ENCODE measurements around the gene DCAF7.

DCAF7 gene

GRCh38 chr17:63588797-63589196 lies 38.5 kb downstream of the DCAF7 start:
- DNase-seq (ENCODE audit: low spot score): no peak

- DNase-seq (ENCODE audit: low spot score): no peak
Measured at GRCh38 chr17:63589646-63590045, 39.4 kb downstream of the DCAF7 start.

DNA sequence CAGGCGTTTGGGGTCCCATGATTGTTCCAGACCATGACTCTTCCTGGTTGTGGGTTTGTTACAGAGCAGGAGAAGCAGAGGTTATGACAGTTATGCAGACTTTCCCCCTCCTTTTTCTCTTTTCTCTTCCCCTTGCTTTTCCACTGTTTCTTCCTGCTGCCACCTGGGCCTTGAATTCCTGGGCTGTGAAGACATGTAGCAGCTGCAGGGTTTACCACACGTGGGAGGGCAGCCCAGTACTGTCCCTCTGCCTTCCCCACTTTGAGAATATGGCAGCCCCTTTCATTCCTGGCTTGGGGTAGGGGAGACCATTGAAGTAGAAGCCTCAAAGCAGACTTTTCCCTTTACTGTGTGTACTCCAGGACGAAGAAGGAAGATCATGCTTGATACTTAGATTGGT lies 42.5 kb downstream of the DCAF7 start:
- no peak for DNase-seq (ENCODE audit: low spot score)

- no peak for DNase-seq (ENCODE audit: low spot score)
Measured at GRCh38 chr17:63595132-63595531, 44.9 kb downstream of the DCAF7 start.

DNA sequence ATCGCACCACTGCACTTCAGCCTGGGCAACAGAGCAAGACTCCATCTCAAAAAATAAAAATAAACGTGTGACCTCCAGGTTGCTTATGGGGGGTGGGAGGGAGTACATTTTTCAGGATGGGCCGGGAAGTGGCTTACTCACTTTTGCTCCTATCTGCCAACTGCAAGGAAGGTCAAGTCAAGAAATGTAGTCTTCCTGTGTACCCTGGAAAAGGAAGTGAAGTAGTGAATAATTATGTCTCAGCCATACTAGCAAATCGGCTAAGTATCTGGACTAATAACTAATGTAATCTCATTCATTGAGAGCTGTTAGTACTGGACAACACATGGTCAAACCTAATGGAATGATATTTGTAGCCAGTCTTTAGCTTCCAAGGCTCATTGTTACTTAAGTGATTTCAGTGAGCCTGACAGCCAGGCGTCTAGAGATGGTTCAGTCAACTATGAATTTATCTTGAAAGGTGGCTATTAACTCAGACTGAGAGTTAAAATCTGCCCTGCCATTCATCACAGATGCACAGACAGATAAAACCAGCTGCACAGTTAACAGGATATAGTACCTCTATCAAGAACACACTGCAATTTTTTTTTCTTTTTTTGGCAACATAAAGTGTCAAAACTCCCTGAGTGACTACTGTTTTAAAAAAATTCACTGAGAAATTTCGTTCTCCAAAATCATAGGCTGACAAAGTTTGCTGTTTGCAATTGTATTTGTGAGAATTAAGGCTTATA lies 46.7 kb downstream of the DCAF7 start:
- DNase-seq (ENCODE audit: low spot score): no peak

DNA sequence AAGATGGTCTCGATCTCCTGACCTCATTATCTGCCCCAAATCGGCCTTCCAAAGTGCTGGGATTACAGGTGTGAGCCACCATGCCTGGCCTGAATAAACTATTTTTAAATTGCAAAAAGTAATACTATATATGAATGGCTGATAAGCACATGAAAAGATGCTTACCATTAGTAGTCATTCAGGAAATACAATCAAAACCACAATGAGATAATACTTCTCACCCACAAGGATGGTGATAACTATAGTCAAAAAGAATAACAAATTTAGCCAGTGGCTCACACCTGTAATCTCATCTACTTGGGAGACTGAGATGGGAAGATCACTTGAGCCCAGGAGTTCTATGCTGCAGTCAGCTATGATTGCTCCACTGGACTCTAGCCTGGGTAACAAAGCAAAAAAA lies 48.0 kb downstream of the DCAF7 start:
- DNase-seq (ENCODE audit: low spot score): no peak

GRCh38 chr17:63600569-63601438 lies 50.5 kb downstream of the DCAF7 start, which contains the start of gene TACO1:
TACO1 (plus strand) TSS chr17:63600895; CDS start chr17:63601084, 189 bp downstream.
- peak; percentile 82 for DNase-seq (ENCODE audit: low spot score)

- DNase-seq (ENCODE audit: low spot score): no peak
Measured at GRCh38 chr17:63601439-63602371, 51.4 kb downstream of the DCAF7 start.

DNA sequence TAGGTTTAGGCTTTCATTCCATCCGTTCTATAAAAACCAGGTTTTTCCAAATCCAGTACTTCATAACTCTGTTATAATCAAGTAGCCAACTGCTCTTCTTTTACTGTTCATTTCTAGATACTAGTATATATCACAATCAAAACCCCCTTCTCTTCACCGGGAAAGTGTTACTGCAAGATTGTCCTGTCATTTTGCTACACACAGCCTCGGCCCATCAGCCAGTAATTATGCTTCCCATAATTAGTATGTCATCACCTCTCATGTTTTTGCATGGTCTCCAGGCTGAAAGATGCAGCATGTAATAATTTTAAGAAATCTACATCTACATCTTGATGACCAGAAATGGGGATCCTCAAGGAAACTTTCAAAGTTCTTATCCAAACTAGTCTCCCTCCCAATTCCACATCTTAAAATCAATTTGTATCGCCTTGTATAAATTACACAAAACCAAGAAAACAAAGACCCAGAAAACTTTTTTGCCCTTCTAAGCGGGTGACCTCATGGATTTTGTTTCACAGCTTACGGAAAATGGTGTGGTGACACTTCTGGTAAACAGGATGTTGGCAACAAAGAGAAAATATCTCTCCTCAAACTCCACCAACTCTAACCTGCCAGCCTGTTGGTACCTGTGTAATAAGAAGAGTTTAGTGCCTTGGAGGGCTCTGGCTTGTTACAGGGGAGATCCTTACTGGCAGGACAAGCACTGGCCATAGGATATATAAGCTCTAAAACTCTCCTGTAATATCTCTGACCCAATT lies 59.7 kb downstream of the DCAF7 start:
- no peak for DNase-seq (ENCODE audit: low spot score)

DNA sequence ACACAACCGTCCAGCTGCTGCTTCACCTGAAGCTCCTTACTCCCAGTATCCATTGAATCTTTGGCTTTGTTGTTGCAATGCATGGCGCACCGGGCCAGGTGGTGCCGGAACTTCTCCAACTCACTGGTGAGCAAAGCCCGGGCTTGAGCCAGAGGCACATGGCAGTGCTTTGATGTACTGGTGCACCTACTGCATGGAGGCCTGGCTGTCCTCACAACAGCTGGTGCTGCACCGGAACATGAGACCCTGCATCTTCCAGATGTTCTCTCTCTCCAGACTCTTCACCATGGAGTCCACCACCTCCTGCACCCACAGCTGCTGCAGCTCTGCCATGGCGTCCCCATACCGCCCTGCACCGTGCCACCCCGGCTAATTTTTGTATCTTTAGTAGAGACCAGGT lies 60.6 kb downstream of the DCAF7 start:
- no peak for DNase-seq (ENCODE audit: low spot score)

- DNase-seq (ENCODE audit: low spot score): no peak
Measured at GRCh38 chr17:63611354-63611753, 61.1 kb downstream of the DCAF7 start.

GRCh38 chr17:63613663-63614062 lies 63.4 kb downstream of the DCAF7 start:
- no peak for DNase-seq (ENCODE audit: low spot score)

- peak; percentile 69 for DNase-seq (ENCODE audit: low spot score)
Measured at GRCh38 chr17:63621229-63621683, 71.0 kb downstream of the DCAF7 start.

DNA sequence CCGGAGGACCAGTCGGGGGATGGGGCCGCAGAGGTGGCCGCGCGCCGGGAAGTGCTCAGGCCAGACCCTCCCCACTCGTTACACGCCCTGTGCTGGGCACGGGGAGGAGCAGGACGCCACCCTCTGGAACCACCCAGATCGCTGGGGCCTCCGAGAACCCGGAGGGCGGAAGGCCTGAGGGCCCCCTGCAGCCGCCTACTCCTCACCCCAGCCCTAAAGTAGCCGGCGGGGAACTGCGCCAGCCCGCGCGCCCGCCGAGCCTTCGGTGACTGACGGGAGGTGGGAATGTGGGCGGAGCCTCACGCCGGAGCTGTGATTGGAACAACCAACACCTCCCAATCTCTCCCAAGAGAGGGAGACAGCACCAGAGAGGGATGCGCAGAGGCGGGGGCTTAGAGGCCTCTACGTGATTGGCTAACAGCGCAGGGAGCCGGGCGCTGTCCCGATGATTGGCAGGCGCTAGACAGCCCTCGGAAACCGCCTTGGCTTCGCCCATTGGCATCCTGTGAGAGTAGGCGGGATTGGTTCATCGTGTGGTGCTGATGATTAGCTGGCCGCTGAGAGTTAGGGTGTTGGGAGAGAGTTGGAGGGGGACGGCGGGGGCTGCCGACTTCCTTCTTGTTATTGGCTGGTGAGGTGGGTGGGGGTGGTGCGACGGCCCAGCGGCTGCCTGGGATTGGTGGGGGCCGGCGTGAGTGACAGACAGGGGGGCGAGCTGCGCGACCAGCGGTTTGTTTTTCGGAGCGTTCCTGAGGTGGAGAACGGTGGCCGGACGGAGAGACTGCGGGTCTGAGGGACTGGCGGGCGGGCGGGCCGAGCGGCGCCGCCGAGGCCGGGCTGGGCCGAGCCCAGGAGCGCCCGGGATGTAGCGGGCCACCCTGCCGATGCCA lies 71.7 kb downstream of the DCAF7 start, which contains the start of gene MAP3K3:
Gene MAP3K3, plus strand, starts transcription at position 734 of the 890 bp plus-strand sequence. CDS start 343 bp downstream, outside the sequence.
- DNase-seq (ENCODE audit: low spot score): peak; percentile 100

DNA sequence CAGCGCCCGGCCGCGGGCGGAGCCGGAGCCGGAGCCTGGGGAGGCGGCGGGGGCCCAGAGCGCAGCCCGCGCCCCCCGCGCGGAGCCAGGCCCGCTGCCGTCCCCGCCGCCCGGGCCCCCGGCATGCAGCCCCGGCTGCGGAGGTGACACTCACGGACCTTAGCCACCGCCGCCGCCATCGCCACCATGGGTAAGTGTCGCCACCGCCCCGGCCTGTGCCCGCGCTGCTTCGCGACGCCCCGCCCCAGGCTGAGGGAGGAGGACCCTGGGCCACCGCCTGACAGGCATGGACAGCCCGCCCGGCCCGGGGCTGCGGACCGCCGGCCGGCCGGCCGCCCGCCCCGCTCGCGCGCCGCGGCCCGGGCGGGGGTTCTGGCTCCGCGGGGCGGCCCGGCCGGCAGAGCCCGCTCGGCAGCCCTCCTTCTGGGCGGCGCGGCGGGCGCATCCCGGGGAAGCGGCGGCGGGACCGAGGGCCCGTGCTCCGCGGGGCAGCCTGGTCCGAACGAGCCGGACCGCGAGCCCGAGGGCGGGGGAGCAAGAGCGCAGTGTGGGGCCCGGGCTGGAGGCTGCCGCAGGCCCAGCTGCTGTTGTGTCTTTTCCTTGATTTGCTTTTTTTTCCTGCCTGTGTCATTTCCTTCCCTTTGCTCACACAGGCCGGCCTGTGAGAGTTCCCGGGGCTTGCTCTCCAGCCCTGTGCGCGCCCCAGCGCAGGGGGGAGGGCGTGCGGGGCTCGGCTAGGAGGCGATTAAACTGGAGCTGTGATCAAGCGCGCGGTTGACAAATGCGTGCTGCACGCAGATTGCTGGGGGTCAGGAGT lies 72.5 kb downstream of the DCAF7 start:
- DNase-seq (ENCODE audit: low spot score): peak; percentile 67

DNA sequence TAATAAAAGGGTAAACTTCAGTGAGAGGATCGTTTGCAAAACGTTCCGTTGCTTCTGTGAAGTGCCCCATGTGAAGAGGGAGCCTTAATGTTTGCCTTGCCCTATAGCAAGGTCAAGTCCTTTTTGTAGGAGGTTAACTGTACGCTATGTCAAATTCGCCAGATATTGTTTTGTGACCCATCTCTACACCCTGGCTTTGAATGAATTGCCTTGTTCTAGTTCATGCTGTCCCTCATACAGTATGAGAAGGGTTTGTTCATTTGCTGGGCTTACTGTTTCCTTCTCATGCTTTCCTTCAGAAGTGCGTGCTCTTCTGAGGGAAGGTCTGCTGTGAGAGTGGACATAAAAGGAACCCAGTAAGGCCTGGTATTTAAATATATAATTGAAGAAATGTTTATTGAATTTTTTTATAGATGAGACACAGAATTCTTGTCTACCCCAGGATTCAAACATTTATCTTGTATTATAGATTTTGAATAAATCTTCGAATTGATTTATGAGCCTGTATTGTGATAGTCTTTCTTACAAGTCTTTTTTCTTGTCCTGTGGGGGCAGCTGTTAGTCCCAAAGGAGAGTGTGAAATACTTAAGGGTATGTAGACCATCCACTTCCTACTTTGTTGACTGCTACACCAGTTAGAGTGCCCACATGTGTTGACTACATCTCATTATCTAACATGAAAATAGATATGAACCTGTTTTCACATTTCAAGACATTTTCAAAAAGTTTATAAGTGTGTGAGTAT lies 73.7 kb downstream of the DCAF7 start:
- no peak for DNase-seq (ENCODE audit: low spot score)

GRCh38 chr17:63624531-63624880 lies 74.2 kb downstream of the DCAF7 start:
- no peak for DNase-seq (ENCODE audit: low spot score)

DNA sequence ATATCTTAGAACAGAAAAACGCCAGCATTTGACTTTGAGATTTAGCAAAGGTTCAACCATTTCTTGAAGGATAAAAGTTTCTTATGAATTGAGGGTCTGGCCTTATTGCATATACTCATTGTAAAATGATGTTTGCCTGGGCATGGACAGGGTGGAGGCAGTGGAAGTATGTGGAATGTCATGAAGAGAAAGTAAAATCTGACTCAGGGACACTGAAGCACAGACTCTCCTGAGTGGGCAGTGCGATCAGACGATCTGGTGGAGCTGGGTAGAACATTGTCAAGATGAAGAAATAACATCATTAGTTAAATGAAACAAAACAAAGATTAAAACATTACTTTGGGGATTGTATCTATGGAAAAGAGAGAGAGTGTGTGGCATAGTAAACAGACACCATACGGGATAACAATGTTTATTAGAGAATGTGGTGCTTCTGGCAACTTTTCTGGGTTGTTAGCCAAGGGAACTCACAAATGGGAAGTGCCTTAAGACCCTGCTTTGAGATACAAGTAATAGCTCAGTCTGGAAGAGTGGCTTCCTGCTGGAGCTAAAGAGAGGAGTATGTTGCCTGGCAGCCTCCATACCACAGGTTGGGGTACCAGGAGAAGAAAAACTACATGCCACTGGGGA lies 76.4 kb downstream of the DCAF7 start:
- no peak for DNase-seq (ENCODE audit: low spot score)

All from SW480 (cell line).